HG03457 (cell line): ENCODE data around the gene DSCAML1.

ENCODE experiments used
- ATAC-seq: cut with Tn5 transposase; IDR thresholded peaks from one replicate; pipeline ENCODE4 v1.9.1; 2021; ENCODE audit warnings: moderate number of reproducible peaks; ENCODE audit not compliant: unreplicated experiment

Gene DSCAML1

GRCh38 chr11:117702946-117703598 is 93.9 kb downstream of the DSCAML1 start:
- no peak for ATAC-seq

GRCh38 chr11:117701781-117702180 is 95.2 kb downstream of the DSCAML1 start:
- no peak for ATAC-seq

- ATAC-seq = no peak
These were observed 96.5 kb downstream of the DSCAML1 start for GRCh38 chr11:117700551-117700950.

GRCh38 chr11:117697319-117697718 is 99.7 kb downstream of the DSCAML1 start:
- ATAC-seq = no peak

- ATAC-seq = no peak
These were observed 100.5 kb downstream of the DSCAML1 start for GRCh38 chr11:117696540-117696939.

GRCh38 chr11:117693344-117693743 is 103.7 kb downstream of the DSCAML1 start:
- no peak for ATAC-seq

GRCh38 chr11:117691516-117691915 is 105.5 kb downstream of the DSCAML1 start:
- ATAC-seq = no peak

GRCh38 chr11:117691218-117691514 is 105.8 kb downstream of the DSCAML1 start:
- ATAC-seq = no peak

GRCh38 chr11:117690484-117691217 is 106.4 kb downstream of the DSCAML1 start:
- no peak for ATAC-seq

GRCh38 chr11:117688255-117688797 is 108.7 kb downstream of the DSCAML1 start:
- ATAC-seq = no peak

- no peak for ATAC-seq
These were observed 109.2 kb downstream of the DSCAML1 start for GRCh38 chr11:117687776-117688175.

GRCh38 chr11:117686711-117687110 is 110.3 kb downstream of the DSCAML1 start:
- ATAC-seq = no peak

- no peak for ATAC-seq
These were observed 111.5 kb downstream of the DSCAML1 start for GRCh38 chr11:117685566-117685965.

- no peak for ATAC-seq
These were observed 112.3 kb downstream of the DSCAML1 start for GRCh38 chr11:117684731-117685130.

- ATAC-seq = no peak
These were observed 112.9 kb downstream of the DSCAML1 start for GRCh38 chr11:117684111-117684510.

GRCh38 chr11:117681438-117681837 is 115.6 kb downstream of the DSCAML1 start:
- no peak for ATAC-seq

- ATAC-seq = no peak
These were observed 117.6 kb downstream of the DSCAML1 start for GRCh38 chr11:117679461-117679860.

- ATAC-seq = no peak
These were observed 118.2 kb downstream of the DSCAML1 start for GRCh38 chr11:117678658-117679406.

GRCh38 chr11:117677729-117678310 is 119.2 kb downstream of the DSCAML1 start:
- no peak for ATAC-seq

GRCh38 chr11:117676501-117676900 is 120.5 kb downstream of the DSCAML1 start:
- ATAC-seq = no peak

- no peak for ATAC-seq
These were observed 123.4 kb downstream of the DSCAML1 start for GRCh38 chr11:117673602-117674001.
